HepG2 (cell line): ENCODE results near the gene S1PR2. TPM values are rescaled to one million over a fixed set of nuclear protein-coding genes. Genes with fewer than 3 reads are reported as not detected.

Experiments used
- ATF7 ChIP-seq, 2 experiments: fragments of 450-650 bp in 1 of 2; sonication (generic) in 1 of 2; formaldehyde crosslinking in 1 of 2; IDR thresholded peaks; 2 replicates each; pipeline versions ENCODE4 v1.4.0 to v1.6.1; 2016 to 2020; ENCODE audit warnings: antibody characterized with exemption in 1 of 2, mild to moderate bottlenecking in 1 of 2, missing genetic modification reagents in 1 of 2
- CAMTA2 ChIP-seq: sonication (generic); formaldehyde crosslinking; IDR thresholded peaks from 2 replicates; pipeline ENCODE4 v1.4.0; 2020; ENCODE audit warnings: mild to moderate bottlenecking, missing genetic modification reagents, borderline replicate concordance
- FOXK1 ChIP-seq: sonication (generic); formaldehyde crosslinking; IDR thresholded peaks from 2 replicates; pipeline ENCODE4 v1.4.0; 2020; ENCODE audit warnings: low read depth, missing genetic modification reagents, borderline replicate concordance
- HNF4A ChIP-seq: sonication (generic); formaldehyde crosslinking; IDR thresholded peaks from 2 replicates; pipeline ENCODE4 v1.4.0; 2020; ENCODE audit warnings: missing genetic modification reagents
- NFE2L1 ChIP-seq: sonication (generic); formaldehyde crosslinking; IDR thresholded peaks from 2 replicates; pipeline ENCODE4 v1.4.0; 2020; ENCODE audit warnings: missing genetic modification reagents, mild to moderate bottlenecking, borderline replicate concordance
- PCBP2 ChIP-seq: fragments of 200-400 bp; formaldehyde crosslinking; optimal IDR thresholded peaks from 2 replicates; pipeline ENCODE3; 2018; ENCODE audit warnings: low read length, low read depth; ENCODE audit not compliant: poor library complexity, severe bottlenecking
- PHB2 ChIP-seq: fragments of 450-650 bp; IDR thresholded peaks from 2 replicates; pipeline ENCODE4 v1.6.1; 2018; ENCODE audit not compliant: partially characterized antibody
- RAD21 ChIP-seq: fragments of 450-650 bp; formaldehyde crosslinking; IDR thresholded peaks from 2 replicates; pipeline ENCODE4 v1.5.0; 2020; ENCODE audit warnings: mild to moderate bottlenecking
- RARA ChIP-seq: IDR thresholded peaks from 2 replicates; pipeline ENCODE4 v1.6.1; 2016; ENCODE audit warnings: missing genetic modification reagents, missing compliant biosample characterization
- SIN3B ChIP-seq: fragments of 150-350 bp; IDR thresholded peaks from 2 replicates; pipeline ENCODE4 v1.6.1; 2014; ENCODE audit warnings: low read length
- SMAD9 ChIP-seq: sonication (generic); formaldehyde crosslinking; IDR thresholded peaks from 2 replicates; pipeline ENCODE4 v1.5.1; 2020; ENCODE audit warnings: mild to moderate bottlenecking, missing genetic modification reagents
- SNAI1 ChIP-seq: sonication (generic); formaldehyde crosslinking; IDR thresholded peaks from 2 replicates; pipeline ENCODE4 v1.5.0; 2020; ENCODE audit warnings: mild to moderate bottlenecking, missing genetic modification reagents, borderline replicate concordance
- ZBTB7B ChIP-seq: sonication (generic); formaldehyde crosslinking; IDR thresholded peaks from 2 replicates; pipeline ENCODE4 v1.4.0; 2020; ENCODE audit warnings: missing genetic modification reagents
- ZNF101 ChIP-seq: sonication (generic); formaldehyde crosslinking; IDR thresholded peaks from 2 replicates; pipeline ENCODE4 v1.4.0; 2020; ENCODE audit warnings: mild to moderate bottlenecking, low read depth, missing genetic modification reagents, borderline replicate concordance
- ZNF263 ChIP-seq: sonication (generic); formaldehyde crosslinking; IDR thresholded peaks from 2 replicates; pipeline ENCODE4 v1.4.0; 2020; ENCODE audit warnings: missing genetic modification reagents
- ZNF468 ChIP-seq: sonication (generic); formaldehyde crosslinking; IDR thresholded peaks from 2 replicates; pipeline ENCODE4 v1.8.0; 2022; ENCODE audit warnings: mild to moderate bottlenecking, moderate library complexity, missing genetic modification reagents
- ZNF724P ChIP-seq: sonication (generic); formaldehyde crosslinking; IDR thresholded peaks from 2 replicates; pipeline ENCODE4 v1.8.0; 2022; ENCODE audit warnings: missing genetic modification reagents, borderline replicate concordance
- ZNF891 ChIP-seq: sonication (generic); formaldehyde crosslinking; IDR thresholded peaks from 2 replicates; pipeline ENCODE4 v1.5.0; 2020; ENCODE audit warnings: mild to moderate bottlenecking, missing genetic modification reagents
- polyA plus RNA-seq, 8 experiments: library from polyadenylated mRNA; depleted of rRNA in 3 of 8; stranded (reverse) in 7 of 8; unstranded in 1 of 8; fragments of >200 nt; fragmentation: Illumina TruSeq in 4 of 8; extraction: Trizol in 4 of 8; gene quantifications; 2 replicates each; pipeline versions ENCODE4 v1.2.1 to v1.2.3, GENCODE V29; 2011 to 2016; ENCODE audit warnings: low read depth in 4 of 8, missing spikeins in 1 of 8, mixed read lengths in 1 of 8; ENCODE audit not compliant: insufficient read depth in 1 of 8
- total RNA-seq, 5 experiments: library from RNA; depleted of rRNA; stranded (reverse); fragments of >200 nt; fragmentation: Illumina TruSeq; extraction: Trizol; gene quantifications; 2 replicates each; pipeline ENCODE4 v1.2.3, GENCODE V29; 2016; ENCODE audit warnings: low read depth in 1 of 5
- TF ChIP-seq, protein P1 (sequence below): sonication (generic); formaldehyde crosslinking; IDR thresholded peaks from 2 replicates; pipeline ENCODE4 v1.8.0; 2022; ENCODE audit warnings: mild to moderate bottlenecking, missing genetic modification reagents; ENCODE audit not compliant: insufficient replicate concordance
- TF ChIP-seq, protein P2 (sequence below), 2 experiments: fragments of 450-650 bp in 1 of 2; sonication (generic) in 1 of 2; formaldehyde crosslinking; IDR thresholded peaks; 2 replicates each; pipeline versions ENCODE4 v1.5.0 to v1.8.0; 2020 to 2022; ENCODE audit warnings: mild to moderate bottlenecking in 1 of 2, missing genetic modification reagents in 1 of 2
- TF ChIP-seq, protein P3 (sequence below): sonication (generic); formaldehyde crosslinking; IDR thresholded peaks from 2 replicates; pipeline ENCODE4 v1.4.0; 2020; ENCODE audit warnings: missing genetic modification reagents, borderline replicate concordance
- TF ChIP-seq, protein P4 (sequence below): IDR thresholded peaks from 2 replicates; pipeline ENCODE4 v1.6.1; 2012; ENCODE audit warnings: inconsistent platforms
- TF ChIP-seq, protein P5 (sequence below): sonication (generic); formaldehyde crosslinking; IDR thresholded peaks from 2 replicates; pipeline ENCODE4 v1.5.0; 2020; ENCODE audit warnings: missing genetic modification reagents

The S1PR2 gene
- total and polyA plus RNA-seq, 2 of the 13 experiments (the other 11 are each of a cell fraction or from before 2014, with no cell fraction given), result 0.91 to 1.3 TPM

DNA sequence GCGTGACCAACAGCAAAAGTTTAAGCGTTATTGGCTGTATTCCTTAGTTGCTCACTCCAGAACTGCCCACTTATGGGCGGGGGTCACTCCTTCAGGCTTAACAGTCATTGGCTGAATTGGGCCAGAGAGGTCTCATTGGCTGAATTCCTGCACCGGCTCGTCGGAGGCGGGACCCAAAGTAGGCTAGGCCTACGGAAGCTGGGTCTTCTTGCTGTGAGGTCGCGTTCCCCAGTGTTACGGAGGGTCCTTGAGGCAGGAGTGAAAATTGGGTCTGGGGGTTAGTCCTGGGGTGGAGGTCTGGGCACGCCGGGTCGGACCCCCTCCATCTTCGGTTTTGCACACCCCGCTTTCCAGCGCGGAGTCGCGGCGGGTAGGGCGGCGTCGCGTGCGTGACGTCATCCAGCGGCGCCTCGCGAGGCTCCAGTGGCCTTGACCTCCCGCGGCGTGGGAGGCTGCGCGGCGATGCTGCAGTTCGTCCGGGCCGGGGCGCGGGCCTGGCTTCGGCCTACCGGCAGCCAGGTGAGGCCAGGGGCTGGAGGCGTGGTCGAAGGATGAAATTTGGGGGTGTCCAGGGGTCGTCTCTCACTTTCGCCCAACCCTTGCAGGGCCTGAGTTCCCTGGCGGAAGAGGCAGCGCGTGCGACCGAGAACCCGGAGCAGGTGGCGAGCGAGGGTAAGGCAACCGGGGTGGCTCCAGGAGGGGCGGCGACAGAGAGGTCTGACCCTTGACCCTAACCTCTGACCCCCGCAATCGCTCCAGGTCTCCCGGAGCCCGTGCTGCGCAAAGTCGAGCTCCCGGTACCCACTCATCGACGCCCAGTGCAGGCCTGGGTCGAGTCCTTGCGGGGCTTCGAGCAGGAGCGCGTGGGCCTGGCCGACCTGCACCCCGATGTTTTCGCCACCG is 20.9 kb upstream of the S1PR2 start, which contains the start of gene MRPL4 (continued):
- TF ChIP-seq SMAD9 (CRISPR knock-in tag) (no peak), ZNF101 (CRISPR knock-in tag) (no peak), ZNF263 (CRISPR knock-in tag) (no peak; the same call in 1 of the 2 replicates), SNAI1 (CRISPR knock-in tag) (no peak), RARA (CRISPR knock-in tag) (peak; percentile 91), NFE2L1 (CRISPR knock-in tag) (peak; percentile 44; the same call in 1 of the 2 replicates), PHB2 (no peak), PCBP2 (no peak), ZNF468 (CRISPR knock-in tag) (0 out of 2 replicates have a peak, but pooled peaks have one; percentile 18), FOXK1 (no peak; the same call in 1 of the 2 replicates), ZBTB7B (CRISPR knock-in tag) (peak; percentile 74), ZNF891 (CRISPR knock-in tag) (0 out of 2 replicates have a peak, but pooled peaks have one; percentile 13), RAD21 (CRISPR knock-in tag) (peak; percentile 50), ZNF724P (CRISPR knock-in tag) (peak; percentile 59; the same call in 1 of the 2 replicates), HNF4A (CRISPR knock-in tag) (peak; percentile 64), CAMTA2 (CRISPR knock-in tag) (no peak), SIN3B (peak; percentile 86), ATF7 (IDR thresholded peaks at IDR 0.05) (peak; percentile 98), ATF7 (CRISPR knock-in tag; IDR thresholded peaks at IDR 0.05) (no peak; the same call in 1 of the 2 replicates)
- TF ChIP-seq, protein P1, sequence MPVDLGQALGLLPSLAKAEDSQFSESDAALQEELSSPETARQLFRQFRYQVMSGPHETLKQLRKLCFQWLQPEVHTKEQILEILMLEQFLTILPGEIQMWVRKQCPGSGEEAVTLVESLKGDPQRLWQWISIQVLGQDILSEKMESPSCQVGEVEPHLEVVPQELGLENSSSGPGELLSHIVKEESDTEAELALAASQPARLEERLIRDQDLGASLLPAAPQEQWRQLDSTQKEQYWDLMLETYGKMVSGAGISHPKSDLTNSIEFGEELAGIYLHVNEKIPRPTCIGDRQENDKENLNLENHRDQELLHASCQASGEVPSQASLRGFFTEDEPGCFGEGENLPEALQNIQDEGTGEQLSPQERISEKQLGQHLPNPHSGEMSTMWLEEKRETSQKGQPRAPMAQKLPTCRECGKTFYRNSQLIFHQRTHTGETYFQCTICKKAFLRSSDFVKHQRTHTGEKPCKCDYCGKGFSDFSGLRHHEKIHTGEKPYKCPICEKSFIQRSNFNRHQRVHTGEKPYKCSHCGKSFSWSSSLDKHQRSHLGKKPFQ (CRISPR knock-in tag), result peak; percentile 60
- TF ChIP-seq, protein P2, sequence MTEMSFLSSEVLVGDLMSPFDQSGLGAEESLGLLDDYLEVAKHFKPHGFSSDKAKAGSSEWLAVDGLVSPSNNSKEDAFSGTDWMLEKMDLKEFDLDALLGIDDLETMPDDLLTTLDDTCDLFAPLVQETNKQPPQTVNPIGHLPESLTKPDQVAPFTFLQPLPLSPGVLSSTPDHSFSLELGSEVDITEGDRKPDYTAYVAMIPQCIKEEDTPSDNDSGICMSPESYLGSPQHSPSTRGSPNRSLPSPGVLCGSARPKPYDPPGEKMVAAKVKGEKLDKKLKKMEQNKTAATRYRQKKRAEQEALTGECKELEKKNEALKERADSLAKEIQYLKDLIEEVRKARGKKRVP (CRISPR knock-in tag; IDR thresholded peaks at IDR 0.05), result no peak
- TF ChIP-seq, protein P3, sequence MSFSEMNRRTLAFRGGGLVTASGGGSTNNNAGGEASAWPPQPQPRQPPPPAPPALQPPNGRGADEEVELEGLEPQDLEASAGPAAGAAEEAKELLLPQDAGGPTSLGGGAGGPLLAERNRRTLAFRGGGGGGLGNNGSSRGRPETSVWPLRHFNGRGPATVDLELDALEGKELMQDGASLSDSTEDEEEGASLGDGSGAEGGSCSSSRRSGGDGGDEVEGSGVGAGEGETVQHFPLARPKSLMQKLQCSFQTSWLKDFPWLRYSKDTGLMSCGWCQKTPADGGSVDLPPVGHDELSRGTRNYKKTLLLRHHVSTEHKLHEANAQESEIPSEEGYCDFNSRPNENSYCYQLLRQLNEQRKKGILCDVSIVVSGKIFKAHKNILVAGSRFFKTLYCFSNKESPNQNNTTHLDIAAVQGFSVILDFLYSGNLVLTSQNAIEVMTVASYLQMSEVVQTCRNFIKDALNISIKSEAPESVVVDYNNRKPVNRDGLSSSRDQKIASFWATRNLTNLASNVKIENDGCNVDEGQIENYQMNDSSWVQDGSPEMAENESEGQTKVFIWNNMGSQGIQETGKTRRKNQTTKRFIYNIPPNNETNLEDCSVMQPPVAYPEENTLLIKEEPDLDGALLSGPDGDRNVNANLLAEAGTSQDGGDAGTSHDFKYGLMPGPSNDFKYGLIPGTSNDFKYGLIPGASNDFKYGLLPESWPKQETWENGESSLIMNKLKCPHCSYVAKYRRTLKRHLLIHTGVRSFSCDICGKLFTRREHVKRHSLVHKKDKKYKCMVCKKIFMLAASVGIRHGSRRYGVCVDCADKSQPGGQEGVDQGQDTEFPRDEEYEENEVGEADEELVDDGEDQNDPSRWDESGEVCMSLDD (CRISPR knock-in tag), result no peak; the same call in 1 of the 2 replicates
- TF ChIP-seq, protein P4, sequence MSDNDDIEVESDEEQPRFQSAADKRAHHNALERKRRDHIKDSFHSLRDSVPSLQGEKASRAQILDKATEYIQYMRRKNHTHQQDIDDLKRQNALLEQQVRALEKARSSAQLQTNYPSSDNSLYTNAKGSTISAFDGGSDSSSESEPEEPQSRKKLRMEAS, result peak; percentile 97
- TF ChIP-seq, protein P5, sequence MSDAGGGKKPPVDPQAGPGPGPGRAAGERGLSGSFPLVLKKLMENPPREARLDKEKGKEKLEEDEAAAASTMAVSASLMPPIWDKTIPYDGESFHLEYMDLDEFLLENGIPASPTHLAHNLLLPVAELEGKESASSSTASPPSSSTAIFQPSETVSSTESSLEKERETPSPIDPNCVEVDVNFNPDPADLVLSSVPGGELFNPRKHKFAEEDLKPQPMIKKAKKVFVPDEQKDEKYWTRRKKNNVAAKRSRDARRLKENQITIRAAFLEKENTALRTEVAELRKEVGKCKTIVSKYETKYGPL, result peak; percentile 59; the same call in 1 of the 2 replicates
